GM18873 (cell line): ENCODE data around the gene ERP27.

Experiments used
- ATAC-seq: cut with Tn5 transposase; IDR thresholded peaks from one replicate; pipeline ENCODE4 v1.9.1; 2021; ENCODE audit warnings: mild to moderate bottlenecking, moderate library complexity, moderate number of reproducible peaks; ENCODE audit not compliant: unreplicated experiment, low FRiP score

The ERP27 gene

GRCh38 chr12:14879222-14879933, 59.0 kb downstream of the ERP27 start:
- ATAC-seq: no peak

GRCh38 chr12:14878488-14878887, 59.8 kb downstream of the ERP27 start:
- no peak for ATAC-seq

GRCh38 chr12:14876833-14877232, 61.5 kb downstream of the ERP27 start:
- no peak for ATAC-seq

- no peak for ATAC-seq
Measured at GRCh38 chr12:14874882-14875281, 63.5 kb downstream of the ERP27 start.

GRCh38 chr12:14873440-14874185, 64.7 kb downstream of the ERP27 start:
- no peak for ATAC-seq

- ATAC-seq: no peak
Measured at GRCh38 chr12:14871886-14872285, 66.5 kb downstream of the ERP27 start.

- no peak for ATAC-seq
Measured at GRCh38 chr12:14871247-14871646, 67.1 kb downstream of the ERP27 start.

GRCh38 chr12:14868916-14869506, 69.3 kb downstream of the ERP27 start:
- ATAC-seq: no peak
